Measurements from ENCODE around the gene EEPD1. TPM values are rescaled to one million over a fixed set of nuclear protein-coding genes. Genes with fewer than 3 reads are reported as not detected.
A peak's percentile ranks its signal among the peaks of the same experiment; 100 is the strongest.

Gene EEPD1
- polyA plus RNA-seq, 2 of the 4 experiments (the other 2 are of a cell fraction): 16.0 to 24.3 TPM

GRCh38 chr7:36157527-36158320, 4.7 kb downstream of the EEPD1 start:
- CTCF ChIA-PET: interaction anchor here (0.9 to 1.7 kb wide), 4 partner anchors 10 to 186 kb away, joined by 3 to 6 read pairs (median 3); no protein-coding TSS in a partner anchor
- Histone ChIP-seq H3K4me2 (peak overlapping the region; percentile 88), H3K4me3 (no peak overlapping the region), H3K9me3 (no peaks in the 10 kb centered on the region), H3K4me1 (peaks cover 58% of the 10 kb centered on the region), H3K27ac (no peak overlapping the region)
- DNase-seq (ENCODE audit: low read depth in 1 of 2, low spot score in 1 of 2) (no peak), FAIRE-seq (no peak), ATAC-seq (no peak)
- 70% methylated on average over 9 of the region's 9 CpGs for WGBS (ENCODE audit: missing lambda C conversion rate)
- POLR2A ChIA-PET: no interaction called here
- no peak for TF ChIP-seq RCOR1 (IDR thresholded peaks at IDR 0.05; ENCODE audit: low read depth, low read length)
- TF ChIP-seq ZSCAN20 (CRISPR knock-in tag; IDR thresholded peaks at IDR 0.05): no peak
- no peak for TF ChIP-seq JUN (IDR thresholded peaks at IDR 0.05)
- TF ChIP-seq, protein P1, sequence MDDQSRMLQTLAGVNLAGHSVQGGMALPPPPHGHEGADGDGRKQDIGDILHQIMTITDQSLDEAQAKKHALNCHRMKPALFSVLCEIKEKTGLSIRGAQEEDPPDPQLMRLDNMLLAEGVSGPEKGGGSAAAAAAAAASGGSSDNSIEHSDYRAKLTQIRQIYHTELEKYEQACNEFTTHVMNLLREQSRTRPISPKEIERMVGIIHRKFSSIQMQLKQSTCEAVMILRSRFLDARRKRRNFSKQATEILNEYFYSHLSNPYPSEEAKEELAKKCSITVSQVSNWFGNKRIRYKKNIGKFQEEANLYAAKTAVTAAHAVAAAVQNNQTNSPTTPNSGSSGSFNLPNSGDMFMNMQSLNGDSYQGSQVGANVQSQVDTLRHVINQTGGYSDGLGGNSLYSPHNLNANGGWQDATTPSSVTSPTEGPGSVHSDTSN (IDR thresholded peaks at IDR 0.05): no peak
- TF ChIP-seq TP53 (CRISPR knock-in tag; IDR thresholded peaks at IDR 0.05): no peak
- no peak for TF ChIP-seq ZNF302 (CRISPR knock-in tag; IDR thresholded peaks at IDR 0.05)
- TF ChIP-seq MAZ (IDR thresholded peaks at IDR 0.05; ENCODE audit: borderline replicate concordance, low read depth, low read length): no peak
- no peak for TF ChIP-seq POLR2A (IDR thresholded peaks at IDR 0.05; ENCODE audit: low read length)
- no peak for TF ChIP-seq JUNB (IDR thresholded peaks at IDR 0.05)
- no peak for TF ChIP-seq SMC3 (IDR thresholded peaks at IDR 0.05)
- no peak for TF ChIP-seq EHF (CRISPR knock-in tag; IDR thresholded peaks at IDR 0.05)
- TF ChIP-seq HEYL (CRISPR knock-in tag; IDR thresholded peaks at IDR 0.05): no peak
- TF ChIP-seq EHMT2 (IDR thresholded peaks at IDR 0.05; ENCODE audit: low read depth): no peak
- no peak for TF ChIP-seq MYC (IDR thresholded peaks at IDR 0.05; ENCODE audit: borderline replicate concordance, low read length)
- TF ChIP-seq KDM5A (IDR thresholded peaks at IDR 0.05): no peak
- no peak for TF ChIP-seq HES2 (IDR thresholded peaks at IDR 0.05)
- TF ChIP-seq HOXA7 (CRISPR knock-in tag; IDR thresholded peaks at IDR 0.05): no peak
- TF ChIP-seq CBX8 (IDR thresholded peaks at IDR 0.05): no peak

GRCh38 chr7:36158321-36158605, 5.2 kb downstream of the EEPD1 start:
- DNase-seq (ENCODE audit: low read depth in 1 of 2, low spot score in 1 of 2) (no peak), FAIRE-seq (no peak), ATAC-seq (no peak)
- CTCF ChIA-PET: interaction anchor here (0.9 to 1.7 kb wide), 5 partner anchors 11 to 187 kb away, joined by 3 to 6 read pairs (median 3); no protein-coding TSS in a partner anchor
- no peaks in the 10 kb centered on the region for H3K9me3 ChIP-seq
- peak overlapping the region; percentile 88 for H3K4me2 ChIP-seq
- peaks cover 58% of the 10 kb centered on the region for H3K4me1 ChIP-seq
- 100% methylated on average over 2 of the region's 2 CpGs for WGBS (ENCODE audit: missing lambda C conversion rate)
- no peak overlapping the region for H3K4me3 ChIP-seq
- POLR2A ChIA-PET: no interaction called here
- TF ChIP-seq CBX8 (IDR thresholded peaks at IDR 0.05): no peak
- H3K27ac ChIP-seq: no peak overlapping the region

GRCh38 chr7:36159618-36160017, 6.6 kb downstream of the EEPD1 start:
- Histone ChIP-seq H3K4me3 (no peak overlapping the region), H3K27ac (no peak overlapping the region), H3K9me3 (no peaks in the 10 kb centered on the region), H3K4me2 (no peak overlapping the region), H3K4me1 (peaks cover 51% of the 10 kb centered on the region)
- 92% methylated on average over 3 of the region's 3 CpGs for WGBS (ENCODE audit: missing lambda C conversion rate)
- DNase-seq (ENCODE audit: low read depth in 1 of 2, low spot score in 1 of 2) (no peak), ATAC-seq (no peak), FAIRE-seq (no peak)
- CTCF ChIA-PET: interaction anchor here (0.6 to 2.2 kb wide), 5 partner anchors 18 to 174 kb away, joined by 3 to 7 read pairs (median 3); no protein-coding TSS in a partner anchor
- POLR2A ChIA-PET: no interaction called here
- no peak for TF ChIP-seq JUN (IDR thresholded peaks at IDR 0.05)
- no peak for TF ChIP-seq JUNB (IDR thresholded peaks at IDR 0.05)
- no peak for TF ChIP-seq RFX5 (IDR thresholded peaks at IDR 0.05)
- no peak for TF ChIP-seq POLR2AphosphoS2 (conservative IDR thresholded peaks at IDR 0.05; ENCODE audit: low read length)
- TF ChIP-seq HOXB5 (CRISPR knock-in tag; IDR thresholded peaks at IDR 0.05): no peak
- no peak for TF ChIP-seq POLR2A (IDR thresholded peaks at IDR 0.05; ENCODE audit: low read length)
- no peak for TF ChIP-seq ELK1 (IDR thresholded peaks at IDR 0.05; ENCODE audit: low read depth, low read length)
- no peak for TF ChIP-seq PHF8 (IDR thresholded peaks at IDR 0.05; ENCODE audit: borderline replicate concordance, low read depth)
- no peak for TF ChIP-seq CHD2 (IDR thresholded peaks at IDR 0.05; ENCODE audit: low read length, partially characterized antibody)
- no peak for TF ChIP-seq SMC3 (IDR thresholded peaks at IDR 0.05)
- no peak for TF ChIP-seq KDM5A (IDR thresholded peaks at IDR 0.05)
- TF ChIP-seq MAFK (IDR thresholded peaks at IDR 0.05; ENCODE audit: partially characterized antibody): no peak
- TF ChIP-seq, protein P1 (IDR thresholded peaks at IDR 0.05): no peak
- no peak for TF ChIP-seq USF2 (IDR thresholded peaks at IDR 0.05)
- TF ChIP-seq RCOR1 (IDR thresholded peaks at IDR 0.05; ENCODE audit: low read depth, low read length): no peak
- TF ChIP-seq HEYL (CRISPR knock-in tag; IDR thresholded peaks at IDR 0.05): no peak
- no peak for TF ChIP-seq EP300 (IDR thresholded peaks at IDR 0.05)
- no peak for TF ChIP-seq EHMT2 (IDR thresholded peaks at IDR 0.05; ENCODE audit: low read depth)
- no peak for TF ChIP-seq HES2 (IDR thresholded peaks at IDR 0.05)
